Breast epithelium (tissue), 3 donors: ENCODE data around the gene PCA3.

Experiments used
- POLR2A ChIP-seq: fragments of 450-650 bp; IDR thresholded peaks from one replicate; pipeline ENCODE4 v1.6.1; 2016; ENCODE audit warnings: antibody characterized with exemption, mild to moderate bottlenecking, moderate library complexity
- POLR2AphosphoS5 ChIP-seq, 3 donors: sonication (generic); formaldehyde crosslinking; IDR thresholded peaks; one replicate each; pipeline ENCODE4 v1.6.1; 2017; ENCODE audit warnings: antibody characterized with exemption in 3 of 3
- TF ChIP-seq, protein P1 (sequence below), 3 donors: fragments of 450-650 bp; IDR thresholded peaks; one replicate each; pipeline ENCODE4 v1.5.1; 2016 to 2017; ENCODE audit warnings: antibody characterized with exemption in 3 of 3, mild to moderate bottlenecking in 3 of 3, moderate library complexity in 3 of 3

DNA sequence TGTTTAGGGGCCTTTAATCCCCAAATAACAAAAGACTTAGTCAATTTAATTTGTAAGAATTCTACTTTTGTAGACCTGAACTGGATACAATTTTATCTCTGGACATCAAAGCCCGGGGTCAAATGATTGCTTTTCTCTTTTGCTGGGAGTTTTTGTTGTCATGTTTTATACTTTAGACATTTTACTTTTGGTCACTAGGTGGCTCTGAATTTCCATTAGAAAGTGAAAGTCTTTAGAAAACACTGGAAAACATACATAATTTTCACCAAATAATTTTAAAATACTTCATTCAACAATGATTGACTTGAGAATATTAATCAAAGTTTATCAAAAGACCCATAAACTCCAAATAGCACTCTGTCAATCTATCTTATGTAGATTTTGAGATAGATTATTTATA, 2.8 kb upstream of the PCA3 start:
- TF ChIP-seq, protein P1, sequence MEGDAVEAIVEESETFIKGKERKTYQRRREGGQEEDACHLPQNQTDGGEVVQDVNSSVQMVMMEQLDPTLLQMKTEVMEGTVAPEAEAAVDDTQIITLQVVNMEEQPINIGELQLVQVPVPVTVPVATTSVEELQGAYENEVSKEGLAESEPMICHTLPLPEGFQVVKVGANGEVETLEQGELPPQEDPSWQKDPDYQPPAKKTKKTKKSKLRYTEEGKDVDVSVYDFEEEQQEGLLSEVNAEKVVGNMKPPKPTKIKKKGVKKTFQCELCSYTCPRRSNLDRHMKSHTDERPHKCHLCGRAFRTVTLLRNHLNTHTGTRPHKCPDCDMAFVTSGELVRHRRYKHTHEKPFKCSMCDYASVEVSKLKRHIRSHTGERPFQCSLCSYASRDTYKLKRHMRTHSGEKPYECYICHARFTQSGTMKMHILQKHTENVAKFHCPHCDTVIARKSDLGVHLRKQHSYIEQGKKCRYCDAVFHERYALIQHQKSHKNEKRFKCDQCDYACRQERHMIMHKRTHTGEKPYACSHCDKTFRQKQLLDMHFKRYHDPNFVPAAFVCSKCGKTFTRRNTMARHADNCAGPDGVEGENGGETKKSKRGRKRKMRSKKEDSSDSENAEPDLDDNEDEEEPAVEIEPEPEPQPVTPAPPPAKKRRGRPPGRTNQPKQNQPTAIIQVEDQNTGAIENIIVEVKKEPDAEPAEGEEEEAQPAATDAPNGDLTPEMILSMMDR (IDR thresholded peaks at IDR 0.05) = peak in 1 of 3 donors; percentile 11
- TF ChIP-seq POLR2AphosphoS5 (IDR thresholded peaks at IDR 0.05) = no peak
- TF ChIP-seq POLR2A = no peak
